ENCODE measurements around the gene CDH4. TPM values are rescaled to one million over a fixed set of nuclear protein-coding genes. Genes with fewer than 3 reads are reported as not detected.

The CDH4 gene
- total RNA-seq, 1 donor from 2014 or later, result 0.06 TPM

- Histone ChIP-seq H3K27me3 (ENCODE audit: low read depth) (peaks cover 22% of the 10 kb centered on the region), H3K27ac (no peak overlapping the region), H3K36me3 (no peaks in the 10 kb centered on the region), H3K9me3 (no peaks in the 10 kb centered on the region), H3K4me1 (no peaks in the 10 kb centered on the region), H3K4me3 (no peak overlapping the region)
- ATAC-seq, result no peak
- intact Hi-C loops (cut with DNase I), result no loop called here
- no peak for DNase-seq
- TF ChIP-seq CTCF (IDR thresholded peaks at IDR 0.05), result no peak
Observed at GRCh38 chr20:61371501-61372136, 119.6 kb downstream of the CDH4 start.

GRCh38 chr20:61372137-61373054 is 120.3 kb downstream of the CDH4 start:
- intact Hi-C loops (cut with DNase I), result no loop called here
- no peak for ATAC-seq

GRCh38 chr20:61373055-61373399 is 121.0 kb downstream of the CDH4 start:
- no peaks in the 10 kb centered on the region for H3K36me3 ChIP-seq
- TF ChIP-seq CTCF (IDR thresholded peaks at IDR 0.05), result no peak
- no peaks in the 10 kb centered on the region for H3K9me3 ChIP-seq
- ATAC-seq (no peak), DNase-seq (no peak)
- H3K4me3 ChIP-seq, result no peak overlapping the region
- intact Hi-C loops (cut with DNase I), result no loop called here
- H3K27ac ChIP-seq, result no peak overlapping the region
- H3K4me1 ChIP-seq, result no peaks in the 10 kb centered on the region
- H3K27me3 ChIP-seq (ENCODE audit: low read depth), result peaks cover 22% of the 10 kb centered on the region

More at GRCh38 chr20:61372137-61373054, 120.3 kb downstream of the CDH4 start:
- Histone ChIP-seq H3K36me3 (no peaks in the 10 kb centered on the region), H3K4me3 (no peak overlapping the region), H3K9me3 (no peaks in the 10 kb centered on the region), H3K4me1 (no peaks in the 10 kb centered on the region), H3K27me3 (ENCODE audit: low read depth) (peaks cover 22% of the 10 kb centered on the region), H3K27ac (no peak overlapping the region)
- DNase-seq, result no peak
- TF ChIP-seq CTCF (IDR thresholded peaks at IDR 0.05), result no peak

GRCh38 chr20:61373956-61374545 is 122.0 kb downstream of the CDH4 start:
- TF ChIP-seq CTCF (IDR thresholded peaks at IDR 0.05), result no peak
- DNase-seq, result no peak
- Histone ChIP-seq H3K27ac (no peak overlapping the region), H3K9me3 (no peaks in the 10 kb centered on the region), H3K27me3 (ENCODE audit: low read depth) (peaks cover 22% of the 10 kb centered on the region), H3K36me3 (no peaks in the 10 kb centered on the region), H3K4me1 (no peaks in the 10 kb centered on the region), H3K4me3 (no peak overlapping the region)
- intact Hi-C loops (cut with DNase I), result no loop called here
- ATAC-seq, result no peak

GRCh38 chr20:61376541-61377240 is 124.6 kb downstream of the CDH4 start:
- H3K9me3 ChIP-seq, result no peaks in the 10 kb centered on the region

More at GRCh38 chr20:61376541-61377240, 124.6 kb downstream of the CDH4 start:
- ATAC-seq, result no peak
- Histone ChIP-seq H3K4me3 (no peak overlapping the region), H3K27me3 (ENCODE audit: low read depth) (peaks cover 10% of the 10 kb centered on the region), H3K4me1 (no peaks in the 10 kb centered on the region), H3K36me3 (no peaks in the 10 kb centered on the region), H3K27ac (no peak overlapping the region)
- intact Hi-C loops (cut with DNase I), result no loop called here
- DNase-seq, result no peak
- TF ChIP-seq CTCF (IDR thresholded peaks at IDR 0.05), result no peak
